ENCODE results near the gene TNRC6B. TPM values are rescaled to one million over a fixed set of nuclear protein-coding genes. Genes with fewer than 3 reads are reported as not detected.
"Not testable (repeated sequence)": the region's sequence is repeated elsewhere in the genome, so short reads cannot be mapped to it uniquely, and the experiment has no call there.

Gene TNRC6B
- total RNA-seq, 1 experiment from 2014 or later, result 19.7 TPM

- Histone ChIP-seq H3K27me3 (no peaks in the 10 kb centered on the region), H3K27ac (no peak overlapping the region), H3K36me3 (no peaks in the 10 kb centered on the region), H3K4me1 (no peaks in the 10 kb centered on the region), H3K4me3 (no peak overlapping the region), H3K9me3 (replicated peaks) (no peaks in the 10 kb centered on the region)
- no peak for DNase-seq
Observed at GRCh38 chr22:40196628-40197360, 19.1 kb downstream of the TNRC6B start.

- H3K27ac ChIP-seq; H3K27me3 ChIP-seq; H3K9me3 ChIP-seq (replicated peaks); H3K36me3 ChIP-seq; H3K4me1 ChIP-seq; H3K4me3 ChIP-seq; DNase-seq: not testable (repeated sequence)
Observed at GRCh38 chr22:40197421-40197820, 19.7 kb downstream of the TNRC6B start.

GRCh38 chr22:40198733-40199132 lies 21.0 kb downstream of the TNRC6B start:
- Histone ChIP-seq H3K4me1 (peaks cover 16% of the 10 kb centered on the region), H3K9me3 (replicated peaks) (no peaks in the 10 kb centered on the region), H3K4me3 (no peak overlapping the region), H3K27ac (no peak overlapping the region), H3K36me3 (no peaks in the 10 kb centered on the region), H3K27me3 (no peaks in the 10 kb centered on the region)
- DNase-seq, result peak in 1 of 2 experiments; percentile 20

- no peak for DNase-seq
- H3K4me1 ChIP-seq, result peaks cover 21% of the 10 kb centered on the region
- H3K27me3 ChIP-seq, result no peaks in the 10 kb centered on the region
- H3K27ac ChIP-seq, result no peak overlapping the region
- H3K4me3 ChIP-seq, result no peak overlapping the region
- H3K9me3 ChIP-seq (replicated peaks), result no peaks in the 10 kb centered on the region
- no peaks in the 10 kb centered on the region for H3K36me3 ChIP-seq
Observed at GRCh38 chr22:40199223-40199622, 21.5 kb downstream of the TNRC6B start.

- no peaks in the 10 kb centered on the region for H3K9me3 ChIP-seq (replicated peaks)
- no peak for DNase-seq
- no peaks in the 10 kb centered on the region for H3K27me3 ChIP-seq
- H3K4me3 ChIP-seq, result no peak overlapping the region
- H3K4me1 ChIP-seq, result peaks cover 27% of the 10 kb centered on the region
- no peaks in the 10 kb centered on the region for H3K36me3 ChIP-seq
- no peak overlapping the region for H3K27ac ChIP-seq
Observed at GRCh38 chr22:40199852-40200251, 22.1 kb downstream of the TNRC6B start.

GRCh38 chr22:40200795-40201530 lies 23.2 kb downstream of the TNRC6B start:
- no peak for DNase-seq
- H3K4me1 ChIP-seq, result peaks cover 33% of the 10 kb centered on the region

GRCh38 chr22:40202225-40202944 lies 24.7 kb downstream of the TNRC6B start:
- H3K9me3 ChIP-seq (replicated peaks), result no peaks in the 10 kb centered on the region
- no peak for DNase-seq

More at GRCh38 chr22:40200795-40201530, 23.2 kb downstream of the TNRC6B start:
- Histone ChIP-seq H3K27ac (no peak overlapping the region), H3K27me3 (no peaks in the 10 kb centered on the region), H3K36me3 (no peaks in the 10 kb centered on the region), H3K4me3 (no peak overlapping the region), H3K9me3 (replicated peaks) (no peaks in the 10 kb centered on the region)

GRCh38 chr22:40203572-40203971 lies 25.8 kb downstream of the TNRC6B start:
- Histone ChIP-seq H3K9me3 (replicated peaks) (no peaks in the 10 kb centered on the region), H3K4me1 (peaks cover 33% of the 10 kb centered on the region), H3K4me3 (no peak overlapping the region), H3K27ac (peak overlapping the region; percentile 42), H3K27me3 (no peaks in the 10 kb centered on the region), H3K36me3 (no peaks in the 10 kb centered on the region)
- DNase-seq, result peak; percentile 3 to 38

More at GRCh38 chr22:40202225-40202944, 24.7 kb downstream of the TNRC6B start:
- Histone ChIP-seq H3K36me3 (no peaks in the 10 kb centered on the region), H3K4me3 (no peak overlapping the region), H3K27me3 (no peaks in the 10 kb centered on the region), H3K27ac (no peak overlapping the region), H3K4me1 (peaks cover 33% of the 10 kb centered on the region)

- Histone ChIP-seq H3K9me3 (replicated peaks) (no peaks in the 10 kb centered on the region), H3K27ac (peak overlapping the region; percentile 42)
- peak; percentile 42 to 66 for DNase-seq
Observed at GRCh38 chr22:40204321-40205116, 26.8 kb downstream of the TNRC6B start.

GRCh38 chr22:40206561-40206960 lies 28.8 kb downstream of the TNRC6B start:
- Histone ChIP-seq H3K4me1 (peaks cover 33% of the 10 kb centered on the region), H3K27ac (no peak overlapping the region), H3K9me3 (replicated peaks) (no peaks in the 10 kb centered on the region)

More at GRCh38 chr22:40204321-40205116, 26.8 kb downstream of the TNRC6B start:
- Histone ChIP-seq H3K27me3 (no peaks in the 10 kb centered on the region), H3K4me1 (peaks cover 33% of the 10 kb centered on the region), H3K36me3 (no peaks in the 10 kb centered on the region), H3K4me3 (no peak overlapping the region)

GRCh38 chr22:40210818-40211217 lies 33.1 kb downstream of the TNRC6B start:
- no peaks in the 10 kb centered on the region for H3K27me3 ChIP-seq
- no peaks in the 10 kb centered on the region for H3K4me1 ChIP-seq
- no peaks in the 10 kb centered on the region for H3K9me3 ChIP-seq (replicated peaks)
- no peak for DNase-seq
- no peak overlapping the region for H3K27ac ChIP-seq
- H3K4me3 ChIP-seq, result no peak overlapping the region
- no peaks in the 10 kb centered on the region for H3K36me3 ChIP-seq

More at GRCh38 chr22:40206561-40206960, 28.8 kb downstream of the TNRC6B start:
- Histone ChIP-seq H3K4me3 (no peak overlapping the region), H3K36me3 (no peaks in the 10 kb centered on the region), H3K27me3 (no peaks in the 10 kb centered on the region)
- DNase-seq, result no peak

- no peaks in the 10 kb centered on the region for H3K9me3 ChIP-seq (replicated peaks)
- no peak overlapping the region for H3K4me3 ChIP-seq
- DNase-seq, result no peak
- no peaks in the 10 kb centered on the region for H3K4me1 ChIP-seq
- no peak overlapping the region for H3K27ac ChIP-seq
- no peaks in the 10 kb centered on the region for H3K27me3 ChIP-seq
- no peaks in the 10 kb centered on the region for H3K36me3 ChIP-seq
Observed at GRCh38 chr22:40211476-40212054, 33.8 kb downstream of the TNRC6B start.

GRCh38 chr22:40212121-40212520 lies 34.4 kb downstream of the TNRC6B start:
- DNase-seq, result no peak
- no peak overlapping the region for H3K27ac ChIP-seq
- H3K4me3 ChIP-seq, result no peak overlapping the region
- no peaks in the 10 kb centered on the region for H3K27me3 ChIP-seq
- no peaks in the 10 kb centered on the region for H3K9me3 ChIP-seq (replicated peaks)
- no peaks in the 10 kb centered on the region for H3K36me3 ChIP-seq
- H3K4me1 ChIP-seq, result no peaks in the 10 kb centered on the region

GRCh38 chr22:40213478-40213877 lies 35.8 kb downstream of the TNRC6B start:
- no peak for DNase-seq
- no peak overlapping the region for H3K27ac ChIP-seq
- no peaks in the 10 kb centered on the region for H3K27me3 ChIP-seq
- H3K4me1 ChIP-seq, result no peaks in the 10 kb centered on the region
- no peak overlapping the region for H3K4me3 ChIP-seq
- H3K9me3 ChIP-seq (replicated peaks), result no peaks in the 10 kb centered on the region
- H3K36me3 ChIP-seq, result no peaks in the 10 kb centered on the region

Data from SJCRH30 (cell line).